ENCODE data around the gene SIX4. TPM values are rescaled to one million over a fixed set of nuclear protein-coding genes. Genes with fewer than 3 reads are reported as not detected.
"Not testable (repeated sequence)": the region's sequence is repeated elsewhere in the genome, so short reads cannot be mapped to it uniquely, and the experiment has no call there.

SIX4 gene
- 0.78 TPM for total RNA-seq

GRCh38 chr14:60723907-60724618 is at the start of gene SIX4:
TSS of gene SIX4 (minus strand) at chr14:60724351. CDS start at chr14:60724074, 277 bp downstream.
- DNase-seq, result peak; percentile 47

GRCh38 chr14:60773558-60773957 is 49.4 kb upstream of the SIX4 start:
- DNase-seq, result no peak

- DNase-seq, result no peak
Observed at GRCh38 chr14:60771117-60771516, 47.0 kb upstream of the SIX4 start.

GRCh38 chr14:60768602-60769001 is 44.5 kb upstream of the SIX4 start:
- no peak for DNase-seq

- no peak for DNase-seq
Observed at GRCh38 chr14:60760644-60761364, 36.7 kb upstream of the SIX4 start.

- DNase-seq, result no peak
Observed at GRCh38 chr14:60760209-60760608, 36.1 kb upstream of the SIX4 start.

- DNase-seq, result no peak
Observed at GRCh38 chr14:60758885-60759284, 34.7 kb upstream of the SIX4 start.

GRCh38 chr14:60757567-60758002 is 33.4 kb upstream of the SIX4 start:
- no peak for DNase-seq

- DNase-seq, result no peak
Observed at GRCh38 chr14:60756847-60757246, 32.7 kb upstream of the SIX4 start.

GRCh38 chr14:60753264-60754119 is 29.3 kb upstream of the SIX4 start:
- DNase-seq, result no peak

- no peak for DNase-seq
Observed at GRCh38 chr14:60744566-60744965, 20.4 kb upstream of the SIX4 start.

- no peak for DNase-seq
Observed at GRCh38 chr14:60738843-60739508, 14.8 kb upstream of the SIX4 start.

- DNase-seq, result no peak
Observed at GRCh38 chr14:60736494-60736893, 12.3 kb upstream of the SIX4 start.

GRCh38 chr14:60735416-60735815 is 11.3 kb upstream of the SIX4 start:
- DNase-seq, result no peak

GRCh38 chr14:60734465-60735242 is 10.5 kb upstream of the SIX4 start, which contains the start of gene MNAT1:
TSS of gene MNAT1 (plus strand) at chr14:60734761. CDS start at chr14:60734863, 102 bp downstream.
- peak; percentile 77 for DNase-seq

GRCh38 chr14:60732840-60733483 is 8.8 kb upstream of the SIX4 start:
- DNase-seq, result no peak

GRCh38 chr14:60731291-60731690 is 7.1 kb upstream of the SIX4 start:
- DNase-seq, result not testable (repeated sequence)

- no peak for DNase-seq
Observed at GRCh38 chr14:60723116-60723906, 840 bp downstream of the SIX4 start.

GRCh38 chr14:60722357-60723115 is 1.6 kb downstream of the SIX4 start:
- DNase-seq, result no peak

- no peak for DNase-seq
Observed at GRCh38 chr14:60722107-60722356, 2.1 kb downstream of the SIX4 start.
